HepG2 (cell line): ENCODE data around the gene DCTN1. TPM values are rescaled to one million over a fixed set of nuclear protein-coding genes. Genes with fewer than 3 reads are reported as not detected.

Experiments
- ATAC-seq: fragments of 200-7000 bp; cut with Tn5 transposase; 3 replicates; pipeline ENCODE4 v1.9.1; 2020; ENCODE audit warnings: mild to moderate bottlenecking, moderate library complexity
- BruUV-seq: library from RNA; stranded (reverse); fragments of 400-500 nt; replicated peaks from 2 replicates; lab custom pipeline; 2021; lab: Mats Ljungman, UMichigan
- CTCF ChIA-PET: fragments of 300-600 bp; formaldehyde crosslinking; extraction: SDS; loops from one replicate; lab custom pipeline; 2021; ENCODE audit warnings: low total read pairs, inconsistent platforms, low intra/inter-chr PET ratio; lab: Yijun Ruan, JAX
- POLR2A ChIA-PET: fragments of 350-600 bp; sonication (Branson Sonifier 250); formaldehyde crosslinking; loops from one replicate; lab custom pipeline; 2020; ENCODE audit warnings: antibody characterized with exemption, inconsistent platforms; lab: Yijun Ruan, JAX
- DNase-seq: peaks from one replicate; pipeline ENCODE4 v3.0.0-alpha.2; 2015; ENCODE audit warnings: low spot score
- FAIRE-seq: peaks from 3 replicates; lab custom pipeline; 2011; peaks lifted over from hg19 to GRCh38; lab: Jason Lieb, UNC
- H2AFZ ChIP-seq: one replicate; pipeline ENCODE4 v1.6.1; 2011; ENCODE audit warnings: low read length, inconsistent platforms
- H3K27ac ChIP-seq: fragments of 300-600 bp; 3 replicates; pipeline ENCODE4 v1.8.0; 2011; ENCODE audit warnings: mixed run types, mild to moderate bottlenecking, mixed read lengths, low read length, inconsistent platforms; ENCODE audit not compliant: insufficient read depth; ENCODE audit errors: extremely low read length
- H3K27me3 ChIP-seq, 2 experiments: fragments of 200-600 bp in 1 of 2; 2 replicates in 1 of 2; 3 replicates in 1 of 2; pipeline versions ENCODE4 v1.6.0 to v1.8.0; 2011; ENCODE audit warnings: low read length in 2 of 2, mild to moderate bottlenecking in 2 of 2, moderate library complexity in 2 of 2, inconsistent platforms in 1 of 2; ENCODE audit not compliant: insufficient read depth in 2 of 2, control insufficient read depth in 1 of 2
- H3K36me3 ChIP-seq, 2 experiments: fragments of 200-600 bp in 1 of 2; replicated peaks in 1 of 2; 2 replicates in 1 of 2; 3 replicates in 1 of 2; pipeline versions ENCODE4 v1.5.1 to v1.8.0; 2011; ENCODE audit warnings: low read length in 2 of 2, inconsistent platforms in 1 of 2; ENCODE audit not compliant: insufficient read depth in 2 of 2, control insufficient read depth in 1 of 2
- H3K4me1 ChIP-seq: 2 replicates; pipeline ENCODE4 v1.5.1; 2012; ENCODE audit warnings: low read length, inconsistent platforms; ENCODE audit not compliant: insufficient read depth
- H3K4me2 ChIP-seq: 2 replicates; pipeline ENCODE4 v1.6.0; 2011; ENCODE audit warnings: low read depth, low read length, inconsistent platforms
- H3K4me3 ChIP-seq, 3 experiments: fragments of 200-600 bp in 1 of 3; sonication (generic), shearing (Covaris generic) in 1 of 3; replicated peaks in 1 of 3; 2 replicates each; pipeline ENCODE4 v1.5.1; 2011 to 2016; ENCODE audit warnings: low read length in 3 of 3, inconsistent platforms in 2 of 3, low read depth in 2 of 3, mild to moderate bottlenecking in 2 of 3, control low read depth in 1 of 3, mixed read lengths in 1 of 3; ENCODE audit not compliant: insufficient read depth in 1 of 3
- H3K79me2 ChIP-seq: one replicate; pipeline ENCODE4 v1.6.1; 2011; ENCODE audit warnings: low read length, inconsistent platforms; ENCODE audit not compliant: insufficient read depth
- H3K9ac ChIP-seq: 2 replicates; pipeline ENCODE4 v1.6.0; 2011; ENCODE audit warnings: mild to moderate bottlenecking, low read depth, low read length, inconsistent platforms; ENCODE audit not compliant: insufficient read depth
- H3K9me3 ChIP-seq: 2 replicates; pipeline ENCODE4 v1.5.1; 2012; ENCODE audit warnings: mild to moderate bottlenecking, low read length
- H4K20me1 ChIP-seq: 2 replicates; pipeline ENCODE4 v1.6.0; 2011; ENCODE audit warnings: inconsistent platforms, mild to moderate bottlenecking, low read length, moderate library complexity; ENCODE audit not compliant: insufficient read depth
- ASH2L ChIP-seq: fragments of 300-600, 200-600 bp; sonication (generic); IDR thresholded peaks from 2 replicates; pipeline ENCODE4 v1.7.0; 2017; ENCODE audit warnings: low read depth, mild to moderate bottlenecking, moderate library complexity, mixed read lengths, low read length; ENCODE audit not compliant: insufficient read length
- HOXA3 ChIP-seq: sonication (generic); formaldehyde crosslinking; IDR thresholded peaks from 2 replicates; pipeline ENCODE4 v1.5.0; 2020; ENCODE audit warnings: missing genetic modification reagents
- IKZF4 ChIP-seq: sonication (generic); formaldehyde crosslinking; IDR thresholded peaks from 2 replicates; pipeline ENCODE4 v1.5.1; 2020; ENCODE audit warnings: borderline replicate concordance, mild to moderate bottlenecking, low read depth, missing genetic modification reagents; ENCODE audit errors: not compliant biosample characterization
- KDM4B ChIP-seq: sonication (generic); formaldehyde crosslinking; IDR thresholded peaks from 2 replicates; pipeline ENCODE4 v1.4.0; 2020; ENCODE audit warnings: missing genetic modification reagents
- MED1 ChIP-seq: sonication (generic); formaldehyde crosslinking; IDR thresholded peaks from 2 replicates; pipeline ENCODE4 v1.4.0; 2020; ENCODE audit warnings: missing genetic modification reagents
- MEF2D ChIP-seq: sonication (generic); formaldehyde crosslinking; IDR thresholded peaks from 2 replicates; pipeline ENCODE4 v1.5.1; 2020; ENCODE audit warnings: mild to moderate bottlenecking, missing genetic modification reagents
- NFYC ChIP-seq: IDR thresholded peaks from 2 replicates; pipeline ENCODE4 v1.6.1; 2016; ENCODE audit warnings: missing genetic modification reagents, missing compliant biosample characterization
- RARG ChIP-seq: sonication (generic); formaldehyde crosslinking; IDR thresholded peaks from 2 replicates; pipeline ENCODE4 v1.4.0; 2020; ENCODE audit warnings: low read depth, mild to moderate bottlenecking, missing genetic modification reagents
- SALL1 ChIP-seq: sonication (generic); formaldehyde crosslinking; IDR thresholded peaks from 2 replicates; pipeline ENCODE4 v1.8.0; 2022; ENCODE audit warnings: mild to moderate bottlenecking, missing genetic modification reagents
- SAP130 ChIP-seq: IDR thresholded peaks from 2 replicates; pipeline ENCODE4 v1.6.1; 2016; ENCODE audit warnings: low read depth
- SRF ChIP-seq: IDR thresholded peaks from 2 replicates; pipeline ENCODE4 v1.6.1; 2011; ENCODE audit warnings: mild to moderate bottlenecking, low read depth, low read length, moderate library complexity
- ZNF180 ChIP-seq: sonication (generic); formaldehyde crosslinking; IDR thresholded peaks from 2 replicates; pipeline ENCODE4 v1.4.0; 2020; ENCODE audit warnings: low read depth, missing genetic modification reagents, borderline replicate concordance
- ZNF432 ChIP-seq: sonication (generic); formaldehyde crosslinking; IDR thresholded peaks from 2 replicates; pipeline ENCODE4 v1.5.0; 2020; ENCODE audit warnings: missing genetic modification reagents, mild to moderate bottlenecking, borderline replicate concordance
- ZNF816 ChIP-seq: sonication (generic); formaldehyde crosslinking; IDR thresholded peaks from 2 replicates; pipeline ENCODE4 v1.8.0; 2022; ENCODE audit warnings: missing genetic modification reagents, mild to moderate bottlenecking, borderline replicate concordance
- ZSCAN22 ChIP-seq: sonication (generic); formaldehyde crosslinking; IDR thresholded peaks from 2 replicates; pipeline ENCODE4 v1.4.0; 2020; ENCODE audit warnings: mild to moderate bottlenecking, missing genetic modification reagents
- WGBS: methylation state at CpG from one replicate; pipeline ENCODE4 v1.1.6; 2017; ENCODE audit warnings: low lambda C conversion rate; 5-methylcytosine and 5-hydroxymethylcytosine counted together
- in situ Hi-C: cut with HindIII; loops from 2 replicates; pipeline ENCODE4 v1.10.0; 2017; ENCODE audit warnings: low pct_unique_long_range_greater_than_20kb; ENCODE audit not compliant: extremely low pct_ligation_motif_present
- intact Hi-C: fragments of 100-400 bp; cut with micrococcal nuclease; formaldehyde crosslinking; loops from one replicate; pipeline ENCODE4 v1.10.0; 2022; ENCODE audit not compliant: unreplicated experiment
- polyA plus RNA-seq, 8 experiments: library from polyadenylated mRNA; depleted of rRNA in 3 of 8; stranded (reverse) in 7 of 8; unstranded in 1 of 8; fragments of >200 nt; fragmentation: Illumina TruSeq in 4 of 8; extraction: Trizol in 4 of 8; gene quantifications; 2 replicates each; pipeline versions ENCODE4 v1.2.1 to v1.2.3, GENCODE V29; 2011 to 2016; ENCODE audit warnings: low read depth in 4 of 8, missing spikeins in 1 of 8, mixed read lengths in 1 of 8; ENCODE audit not compliant: insufficient read depth in 1 of 8
- total RNA-seq, 5 experiments: library from RNA; depleted of rRNA; stranded (reverse); fragments of >200 nt; fragmentation: Illumina TruSeq; extraction: Trizol; gene quantifications; 2 replicates each; pipeline ENCODE4 v1.2.3, GENCODE V29; 2016; ENCODE audit warnings: low read depth in 1 of 5
- TF ChIP-seq, protein P1 (sequence below): sonication (generic); formaldehyde crosslinking; IDR thresholded peaks from 2 replicates; pipeline ENCODE4 v1.4.0; 2020; ENCODE audit warnings: missing genetic modification reagents, borderline replicate concordance

Gene DCTN1
- total and polyA plus RNA-seq, 2 of the 13 experiments (the other 11 are each of a cell fraction or from before 2014, with no cell fraction given) = 73.2 to 122 TPM

GRCh38 chr2:74347303-74347702 lies 32.8 kb downstream of the DCTN1 start:
- Histone ChIP-seq H3K9ac (no peak overlapping the region), H3K4me2 (no peak overlapping the region), H3K79me2 (no peaks in the 10 kb centered on the region), H3K4me3 (no peak overlapping the region), H3K27me3 (no peaks in the 10 kb centered on the region; a peak in 1 of 5 replicates), H3K36me3 (no peaks in the 10 kb centered on the region)
- 14% methylated on average over 1 of the region's 1 CpG for WGBS
- ChIA-PET CTCF (no interaction called here), POLR2A (no interaction called here)
- intact Hi-C loops = no loop called here
- in situ Hi-C loops = no loop called here
- BruUV-seq = no TSS peak
- peak; percentile 48 for FAIRE-seq
- TF ChIP-seq ASH2L (no peak), ZSCAN22 (CRISPR knock-in tag) (no peak), SALL1 (CRISPR knock-in tag) (no peak), SAP130 (no peak), KDM4B (no peak), MEF2D (no peak), IKZF4 (CRISPR knock-in tag) (no peak), MED1 (CRISPR knock-in tag) (no peak), RARG (no peak), NFYC (CRISPR knock-in tag) (no peak), ZNF816 (CRISPR knock-in tag) (no peak), HOXA3 (CRISPR knock-in tag) (no peak), SRF (no peak), ZNF180 (no peak), ZNF432 (CRISPR knock-in tag) (no peak)
- TF ChIP-seq, protein P1, sequence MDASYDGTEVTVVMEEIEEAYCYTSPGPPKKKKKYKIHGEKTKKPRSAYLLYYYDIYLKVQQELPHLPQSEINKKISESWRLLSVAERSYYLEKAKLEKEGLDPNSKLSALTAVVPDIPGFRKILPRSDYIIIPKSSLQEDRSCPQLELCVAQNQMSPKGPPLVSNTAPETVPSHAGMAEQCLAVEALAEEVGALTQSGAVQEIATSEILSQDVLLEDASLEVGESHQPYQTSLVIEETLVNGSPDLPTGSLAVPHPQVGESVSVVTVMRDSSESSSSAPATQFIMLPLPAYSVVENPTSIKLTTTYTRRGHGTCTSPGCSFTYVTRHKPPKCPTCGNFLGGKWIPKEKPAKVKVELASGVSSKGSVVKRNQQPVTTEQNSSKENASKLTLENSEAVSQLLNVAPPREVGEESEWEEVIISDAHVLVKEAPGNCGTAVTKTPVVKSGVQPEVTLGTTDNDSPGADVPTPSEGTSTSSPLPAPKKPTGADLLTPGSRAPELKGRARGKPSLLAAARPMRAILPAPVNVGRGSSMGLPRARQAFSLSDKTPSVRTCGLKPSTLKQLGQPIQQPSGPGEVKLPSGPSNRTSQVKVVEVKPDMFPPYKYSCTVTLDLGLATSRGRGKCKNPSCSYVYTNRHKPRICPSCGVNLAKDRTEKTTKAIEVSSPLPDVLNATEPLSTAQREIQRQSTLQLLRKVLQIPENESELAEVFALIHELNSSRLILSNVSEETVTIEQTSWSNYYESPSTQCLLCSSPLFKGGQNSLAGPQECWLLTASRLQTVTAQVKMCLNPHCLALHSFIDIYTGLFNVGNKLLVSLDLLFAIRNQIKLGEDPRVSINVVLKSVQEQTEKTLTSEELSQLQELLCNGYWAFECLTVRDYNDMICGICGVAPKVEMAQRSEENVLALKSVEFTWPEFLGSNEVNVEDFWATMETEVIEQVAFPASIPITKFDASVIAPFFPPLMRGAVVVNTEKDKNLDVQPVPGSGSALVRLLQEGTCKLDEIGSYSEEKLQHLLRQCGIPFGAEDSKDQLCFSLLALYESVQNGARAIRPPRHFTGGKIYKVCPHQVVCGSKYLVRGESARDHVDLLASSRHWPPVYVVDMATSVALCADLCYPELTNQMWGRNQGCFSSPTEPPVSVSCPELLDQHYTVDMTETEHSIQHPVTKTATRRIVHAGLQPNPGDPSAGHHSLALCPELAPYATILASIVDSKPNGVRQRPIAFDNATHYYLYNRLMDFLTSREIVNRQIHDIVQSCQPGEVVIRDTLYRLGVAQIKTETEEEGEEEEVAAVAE = no peak
- TF ChIP-seq, all 625 proteins: peak for 0
- Histone ChIP-seq H3K4me1 (no peaks in the 10 kb centered on the region), H2AFZ (no peak overlapping the region), H3K27ac (no peak overlapping the region), H4K20me1 (no peaks in the 10 kb centered on the region), H3K9me3 (no peaks in the 10 kb centered on the region)
- DNase-seq (no peak), ATAC-seq (no peak)
